Neural crest cell (in vitro differentiated cells): ENCODE results near the gene HSPA12A. TPM values are rescaled to one million over a fixed set of nuclear protein-coding genes. Genes with fewer than 3 reads are reported as not detected.

Source experiments
- DNase-seq: peaks from one replicate; pipeline ENCODE4 v3.0.0; 2021; ENCODE audit warnings: low read depth, mixed read lengths, low spot score
- H3K27ac Mint-ChIP-seq: one replicate; pipeline ENCODE4 v1.8.0; 2021; ENCODE audit warnings: mild to moderate bottlenecking, mixed read lengths; ENCODE audit not compliant: unreplicated experiment
- H3K27me3 Mint-ChIP-seq: 2 replicates; pipeline ENCODE4 v1.8.0; 2021; ENCODE audit warnings: low read depth, mild to moderate bottlenecking, mixed read lengths
- H3K36me3 Mint-ChIP-seq: 2 replicates; pipeline ENCODE4 v1.8.0; 2021; ENCODE audit warnings: low read depth, mild to moderate bottlenecking, mixed read lengths
- H3K4me1 Mint-ChIP-seq: 2 replicates; pipeline ENCODE4 v1.8.0; 2021; ENCODE audit warnings: mixed read lengths
- H3K4me3 Mint-ChIP-seq: one replicate; pipeline ENCODE4 v1.8.0; 2021; ENCODE audit warnings: mild to moderate bottlenecking, mixed read lengths
- H3K9me3 Mint-ChIP-seq: 2 replicates; pipeline ENCODE4 v1.8.0; 2021; ENCODE audit warnings: mixed read lengths
- CTCF ChIP-seq: fragments of 200-600 bp; sonication (generic); conservative IDR thresholded peaks from 2 replicates; pipeline ENCODE4 v1.5.0; 2021; ENCODE audit warnings: antibody characterized with exemption, mild to moderate bottlenecking
- total RNA-seq: library from RNA; stranded (reverse); gene quantifications from 2 replicates; pipeline ENCODE4 v1.2.1, GENCODE V29; 2021

Gene HSPA12A
- total RNA-seq, 1 donor from 2014 or later = 7.4 TPM

GRCh38 chr10:116685807-116686206, 56.6 kb downstream of the HSPA12A start:
- Mint-ChIP-seq H3K4me3 (no peak overlapping the region), H3K36me3 (no peaks in the 10 kb centered on the region), H3K27me3 (no peaks in the 10 kb centered on the region), H3K9me3 (no peaks in the 10 kb centered on the region), H3K27ac (peak overlapping the region; percentile 19), H3K4me1 (peaks cover 9% of the 10 kb centered on the region)
- TF ChIP-seq CTCF = no peak
- no peak for DNase-seq

GRCh38 chr10:116684781-116685180, 57.6 kb downstream of the HSPA12A start:
- H3K4me1 Mint-ChIP-seq = peaks cover 4% of the 10 kb centered on the region
- no peak overlapping the region for H3K4me3 Mint-ChIP-seq
- no peaks in the 10 kb centered on the region for H3K9me3 Mint-ChIP-seq
- no peaks in the 10 kb centered on the region for H3K27me3 Mint-ChIP-seq
- no peaks in the 10 kb centered on the region for H3K36me3 Mint-ChIP-seq
- TF ChIP-seq CTCF = no peak
- DNase-seq = no peak
- no peak overlapping the region for H3K27ac Mint-ChIP-seq

GRCh38 chr10:116683821-116684220, 58.5 kb downstream of the HSPA12A start:
- no peaks in the 10 kb centered on the region for H3K36me3 Mint-ChIP-seq
- TF ChIP-seq CTCF = no peak

GRCh38 chr10:116683166-116683565, 59.2 kb downstream of the HSPA12A start:
- DNase-seq = no peak
- Mint-ChIP-seq H3K4me1 (peaks cover 4% of the 10 kb centered on the region), H3K27me3 (no peaks in the 10 kb centered on the region), H3K36me3 (no peaks in the 10 kb centered on the region), H3K9me3 (no peaks in the 10 kb centered on the region), H3K27ac (no peak overlapping the region), H3K4me3 (no peak overlapping the region)
- TF ChIP-seq CTCF = no peak

More at GRCh38 chr10:116683821-116684220, 58.5 kb downstream of the HSPA12A start:
- Mint-ChIP-seq H3K4me1 (peaks cover 4% of the 10 kb centered on the region), H3K27me3 (no peaks in the 10 kb centered on the region), H3K4me3 (no peak overlapping the region), H3K9me3 (no peaks in the 10 kb centered on the region), H3K27ac (no peak overlapping the region)
- no peak for DNase-seq

GRCh38 chr10:116679351-116679750, 63.0 kb downstream of the HSPA12A start:
- Mint-ChIP-seq H3K27ac (no peak overlapping the region), H3K27me3 (no peaks in the 10 kb centered on the region), H3K36me3 (no peaks in the 10 kb centered on the region), H3K4me1 (peaks cover 4% of the 10 kb centered on the region), H3K9me3 (no peaks in the 10 kb centered on the region), H3K4me3 (no peak overlapping the region)
- no peak for TF ChIP-seq CTCF
- DNase-seq = no peak

GRCh38 chr10:116676633-116677032, 65.7 kb downstream of the HSPA12A start:
- Mint-ChIP-seq H3K36me3 (peaks cover 3% of the 10 kb centered on the region), H3K4me1 (peaks cover 8% of the 10 kb centered on the region), H3K27me3 (no peaks in the 10 kb centered on the region), H3K9me3 (no peaks in the 10 kb centered on the region), H3K4me3 (no peak overlapping the region), H3K27ac (no peak overlapping the region)
- TF ChIP-seq CTCF = no peak
- DNase-seq = no peak
